ENCODE results near the gene METTL22. TPM values are rescaled to one million over a fixed set of nuclear protein-coding genes. Genes with fewer than 3 reads are reported as not detected.

METTL22 gene
- total RNA-seq, 2 donors from 2014 or later: 18.9 to 47.5 TPM

GRCh38 chr16:8678068-8678927 lies 56.8 kb downstream of the METTL22 start:
- Histone ChIP-seq H3K4me3 (no peak overlapping the region), H3K27me3 (no peaks in the 10 kb centered on the region), H3K27ac (peak overlapping the region; percentile 15 to 83 (median 71)), H3K9me3 (no peaks in the 10 kb centered on the region), H3K36me3 (replicated peaks in 1 of 2; ENCODE audit: insufficient read depth in 1 of 2, low read depth in 2 of 2) (no peaks in the 10 kb centered on the region), H3K4me1 (peaks cover 89% of the 10 kb centered on the region)
- no peak for TF ChIP-seq POLR2A (IDR thresholded peaks at IDR 0.05)
- TF ChIP-seq CTCF (IDR thresholded peaks at IDR 0.05): no peak
- DNase-seq: no peak
- ATAC-seq: no peak
- WGBS, 2 donors: 57 to 63% methylated on average over 7 of the region's 7 CpGs
- intact Hi-C loops (cut with DNase I): no loop called here

- TF ChIP-seq POLR2A (IDR thresholded peaks at IDR 0.05) (peak in 1 of 3 donors; percentile 11), CTCF (IDR thresholded peaks at IDR 0.05) (no peak)
- 23 to 30% methylated on average over 2 of the region's 2 CpGs for WGBS, 2 donors
- Histone ChIP-seq H3K4me3 (no peak overlapping the region), H3K4me1 (peaks cover 89% of the 10 kb centered on the region), H3K36me3 (replicated peaks in 1 of 2; ENCODE audit: insufficient read depth in 1 of 2, low read depth in 2 of 2) (no peaks in the 10 kb centered on the region), H3K27me3 (no peaks in the 10 kb centered on the region), H3K27ac (peak overlapping the region in 3 of 4 donors; percentile 70 to 83 (median 72)), H3K9me3 (no peaks in the 10 kb centered on the region)
- intact Hi-C loops (cut with DNase I): no loop called here
- ATAC-seq: no peak
- peak; percentile 22 to 52 (median 37) for DNase-seq
Observed at GRCh38 chr16:8679151-8679550, 57.7 kb downstream of the METTL22 start.

- Histone ChIP-seq H3K36me3 (replicated peaks in 1 of 2; ENCODE audit: insufficient read depth in 1 of 2, low read depth in 2 of 2) (no peaks in the 10 kb centered on the region), H3K27me3 (no peaks in the 10 kb centered on the region), H3K4me3 (no peak overlapping the region), H3K4me1 (peaks cover 93% of the 10 kb centered on the region), H3K9me3 (no peaks in the 10 kb centered on the region), H3K27ac (peak overlapping the region in 3 of 4 donors; percentile 0 to 26 (median 21))
- TF ChIP-seq POLR2A (IDR thresholded peaks at IDR 0.05) (no peak), CTCF (IDR thresholded peaks at IDR 0.05) (no peak)
- intact Hi-C loops (cut with DNase I): loop anchor here (10.0 kb wide), 1 partner anchor 52 kb away; no protein-coding TSS in a partner anchor
- 49 to 82% methylated on average over 6 to 9 of the region's 9 CpGs for WGBS, 2 donors
- no peak for ATAC-seq
- DNase-seq: peak in 1 of 4 donors; percentile 25
Observed at GRCh38 chr16:8682551-8683259, 61.2 kb downstream of the METTL22 start.

GRCh38 chr16:8683640-8684039 lies 62.1 kb downstream of the METTL22 start:
- no peak overlapping the region for H3K27ac ChIP-seq

More at GRCh38 chr16:8683640-8684039, 62.1 kb downstream of the METTL22 start:
- intact Hi-C loops (cut with DNase I): loop anchor here (10.0 kb wide), 1 partner anchor 51 kb away; no protein-coding TSS in a partner anchor
- 49 to 54% methylated on average over 4 of the region's 4 CpGs for WGBS, 2 donors
- no peak for TF ChIP-seq CTCF (IDR thresholded peaks at IDR 0.05)
- TF ChIP-seq POLR2A (IDR thresholded peaks at IDR 0.05): no peak
- no peaks in the 10 kb centered on the region for H3K9me3 ChIP-seq
- no peaks in the 10 kb centered on the region for H3K27me3 ChIP-seq
- DNase-seq: no peak
- no peak for ATAC-seq
- H3K4me3 ChIP-seq: no peak overlapping the region
- peaks cover 84% of the 10 kb centered on the region for H3K4me1 ChIP-seq
- H3K36me3 ChIP-seq (replicated peaks in 1 of 2; ENCODE audit: insufficient read depth in 1 of 2, low read depth in 2 of 2): no peaks in the 10 kb centered on the region

Measured in body of pancreas (tissue), 4 donors.